ENCODE results near the gene PCDHGC5.

The PCDHGC5 gene

GRCh38 chr5:141508440-141508797 lies 19.5 kb downstream of the PCDHGC5 start:
- Mint-ChIP-seq H3K4me1 (peaks cover 95% of the 10 kb centered on the region), H3K4me3 (peak overlapping the region; percentile 73), H3K9me3 (no peaks in the 10 kb centered on the region), H3K36me3 (ENCODE audit: low read depth) (peaks cover 45% of the 10 kb centered on the region), H3K27ac (peak overlapping the region; percentile 100), H3K27me3 (ENCODE audit: low read depth, poor library complexity) (no peaks in the 10 kb centered on the region)
- no peak for TF ChIP-seq CTCF (IDR thresholded peaks at IDR 0.05)
- DNase-seq = no peak

- H3K27me3 Mint-ChIP-seq (ENCODE audit: low read depth, poor library complexity) = no peaks in the 10 kb centered on the region
- peak overlapping the region; percentile 73 for H3K4me3 Mint-ChIP-seq
- H3K9me3 Mint-ChIP-seq = no peaks in the 10 kb centered on the region
- peaks cover 95% of the 10 kb centered on the region for H3K4me1 Mint-ChIP-seq
- H3K27ac Mint-ChIP-seq = peak overlapping the region; percentile 100
- peaks cover 40% of the 10 kb centered on the region for H3K36me3 Mint-ChIP-seq (ENCODE audit: low read depth)
- peak; percentile 86 for DNase-seq
- TF ChIP-seq CTCF (IDR thresholded peaks at IDR 0.05) = no peak
Observed at GRCh38 chr5:141508798-141509611, 20.1 kb downstream of the PCDHGC5 start.

DNA sequence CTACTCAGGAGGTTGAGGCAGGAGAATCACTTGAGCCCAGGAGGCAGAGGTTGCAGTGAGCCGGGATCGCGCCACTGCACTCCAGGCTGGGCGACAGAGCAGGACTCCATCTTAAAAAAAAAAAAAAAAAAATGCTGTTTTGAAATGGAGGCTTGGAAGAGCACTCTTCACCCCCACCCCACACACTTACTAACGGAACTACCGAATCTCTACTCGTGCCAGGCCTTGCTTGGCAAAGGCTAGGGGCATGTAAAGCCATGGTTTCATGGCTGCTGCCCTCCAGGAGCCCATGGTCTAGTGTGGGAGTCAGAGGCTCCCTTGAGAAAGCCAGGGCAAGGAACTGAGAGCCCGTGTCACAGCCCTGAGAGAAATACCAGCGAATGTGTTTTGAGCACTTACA lies 21.3 kb downstream of the PCDHGC5 start:
- peaks cover 29% of the 10 kb centered on the region for H3K36me3 Mint-ChIP-seq (ENCODE audit: low read depth)
- H3K27me3 Mint-ChIP-seq (ENCODE audit: low read depth, poor library complexity) = no peaks in the 10 kb centered on the region
- TF ChIP-seq CTCF (IDR thresholded peaks at IDR 0.05) = no peak
- H3K9me3 Mint-ChIP-seq = no peaks in the 10 kb centered on the region
- DNase-seq = no peak
- peak overlapping the region; percentile 100 for H3K27ac Mint-ChIP-seq
- H3K4me1 Mint-ChIP-seq = peaks cover 95% of the 10 kb centered on the region
- peak overlapping the region; percentile 73 for H3K4me3 Mint-ChIP-seq

GRCh38 chr5:141510850-141511601 lies 22.1 kb downstream of the PCDHGC5 start:
- no peak overlapping the region for H3K27ac Mint-ChIP-seq

GRCh38 chr5:141511771-141512325 lies 23.0 kb downstream of the PCDHGC5 start:
- TF ChIP-seq CTCF (IDR thresholded peaks at IDR 0.05) = no peak
- Mint-ChIP-seq H3K4me3 (no peak overlapping the region), H3K27me3 (ENCODE audit: low read depth, poor library complexity) (no peaks in the 10 kb centered on the region), H3K9me3 (no peaks in the 10 kb centered on the region), H3K4me1 (peaks cover 96% of the 10 kb centered on the region), H3K36me3 (ENCODE audit: low read depth) (peaks cover 34% of the 10 kb centered on the region), H3K27ac (peak overlapping the region; percentile 11)
- DNase-seq = no peak

More at GRCh38 chr5:141510850-141511601, 22.1 kb downstream of the PCDHGC5 start:
- Mint-ChIP-seq H3K9me3 (no peaks in the 10 kb centered on the region), H3K4me1 (peaks cover 95% of the 10 kb centered on the region), H3K27me3 (ENCODE audit: low read depth, poor library complexity) (no peaks in the 10 kb centered on the region), H3K4me3 (no peak overlapping the region), H3K36me3 (ENCODE audit: low read depth) (peaks cover 25% of the 10 kb centered on the region)
- no peak for DNase-seq
- TF ChIP-seq CTCF (IDR thresholded peaks at IDR 0.05) = no peak
